ENCODE measurements around the gene CARD10.

CARD10 gene, protein sequence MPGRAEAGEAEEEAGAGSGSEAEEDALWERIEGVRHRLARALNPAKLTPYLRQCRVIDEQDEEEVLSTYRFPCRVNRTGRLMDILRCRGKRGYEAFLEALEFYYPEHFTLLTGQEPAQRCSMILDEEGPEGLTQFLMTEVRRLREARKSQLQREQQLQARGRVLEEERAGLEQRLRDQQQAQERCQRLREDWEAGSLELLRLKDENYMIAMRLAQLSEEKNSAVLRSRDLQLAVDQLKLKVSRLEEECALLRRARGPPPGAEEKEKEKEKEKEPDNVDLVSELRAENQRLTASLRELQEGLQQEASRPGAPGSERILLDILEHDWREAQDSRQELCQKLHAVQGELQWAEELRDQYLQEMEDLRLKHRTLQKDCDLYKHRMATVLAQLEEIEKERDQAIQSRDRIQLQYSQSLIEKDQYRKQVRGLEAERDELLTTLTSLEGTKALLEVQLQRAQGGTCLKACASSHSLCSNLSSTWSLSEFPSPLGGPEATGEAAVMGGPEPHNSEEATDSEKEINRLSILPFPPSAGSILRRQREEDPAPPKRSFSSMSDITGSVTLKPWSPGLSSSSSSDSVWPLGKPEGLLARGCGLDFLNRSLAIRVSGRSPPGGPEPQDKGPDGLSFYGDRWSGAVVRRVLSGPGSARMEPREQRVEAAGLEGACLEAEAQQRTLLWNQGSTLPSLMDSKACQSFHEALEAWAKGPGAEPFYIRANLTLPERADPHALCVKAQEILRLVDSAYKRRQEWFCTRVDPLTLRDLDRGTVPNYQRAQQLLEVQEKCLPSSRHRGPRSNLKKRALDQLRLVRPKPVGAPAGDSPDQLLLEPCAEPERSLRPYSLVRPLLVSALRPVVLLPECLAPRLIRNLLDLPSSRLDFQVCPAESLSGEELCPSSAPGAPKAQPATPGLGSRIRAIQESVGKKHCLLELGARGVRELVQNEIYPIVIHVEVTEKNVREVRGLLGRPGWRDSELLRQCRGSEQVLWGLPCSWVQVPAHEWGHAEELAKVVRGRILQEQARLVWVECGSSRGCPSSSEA

DNA sequence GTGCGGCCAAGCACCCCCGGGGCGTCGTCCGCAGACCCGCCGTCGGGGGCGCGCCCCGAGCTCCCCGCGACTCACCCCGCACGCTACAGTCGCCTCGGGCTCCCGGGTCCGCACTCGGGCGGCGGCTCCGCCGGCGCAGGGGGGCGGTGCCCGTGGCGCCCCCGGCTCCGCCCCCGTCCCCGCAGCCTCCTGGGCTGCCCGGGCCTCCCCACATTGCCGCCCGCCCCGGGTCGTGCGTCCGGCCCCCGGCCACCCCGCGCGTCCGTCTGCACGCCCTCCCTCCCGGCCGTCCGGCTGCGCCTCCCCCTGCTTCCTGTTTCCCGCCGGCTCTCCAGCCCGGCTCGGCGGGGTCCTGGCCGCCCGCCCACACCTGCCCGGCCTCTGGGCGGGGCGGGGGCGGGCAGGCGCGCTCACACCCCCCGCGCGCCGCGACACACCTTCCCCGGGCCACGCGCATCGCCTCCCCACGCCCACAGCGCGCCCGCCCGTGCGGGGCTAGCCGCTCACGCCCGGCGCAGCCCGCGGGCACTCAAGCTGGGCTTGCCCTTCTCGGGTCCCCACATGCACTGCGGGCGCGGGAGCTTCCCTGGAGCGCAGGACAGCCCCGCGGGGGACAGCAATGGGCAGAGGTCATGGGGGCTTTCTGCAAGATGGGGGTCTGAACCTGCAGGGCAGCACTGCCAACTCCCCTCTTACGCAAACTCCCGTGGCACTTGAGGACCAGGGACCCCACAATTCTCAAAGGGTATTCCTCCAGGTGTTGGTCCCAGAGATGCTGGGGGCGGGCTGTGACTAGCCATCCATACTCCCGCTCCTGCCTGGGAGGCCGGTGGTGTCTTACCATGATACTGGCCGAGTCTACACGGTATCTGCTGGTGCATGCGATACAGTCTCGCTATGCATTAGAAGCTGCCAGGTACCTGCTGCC lies at the start of gene CARD10:
TSS of gene CARD10 (minus strand) at position 148 of the 928 bp plus-strand sequence. CDS start 215 bp downstream, outside the sequence.
- Histone ChIP-seq H3K4me3 (ENCODE audit: low read depth, low read length) (peak within 1 kb of the TSS; percentile 64), H3K27ac (no peak within 1 kb of the TSS), H3K9me3 (ENCODE audit: severe bottlenecking) (no peaks in the 10 kb centered on the region), H3K27me3 (ENCODE audit: insufficient read depth, low read depth, severe bottlenecking) (peaks cover 3% of the 10 kb centered on the region), H3K36me3 (no peaks in the 10 kb centered on the region; the same call in 1 of the 2 replicates)
- DNase-seq = peak; percentile 32
- TF ChIP-seq, protein P1, sequence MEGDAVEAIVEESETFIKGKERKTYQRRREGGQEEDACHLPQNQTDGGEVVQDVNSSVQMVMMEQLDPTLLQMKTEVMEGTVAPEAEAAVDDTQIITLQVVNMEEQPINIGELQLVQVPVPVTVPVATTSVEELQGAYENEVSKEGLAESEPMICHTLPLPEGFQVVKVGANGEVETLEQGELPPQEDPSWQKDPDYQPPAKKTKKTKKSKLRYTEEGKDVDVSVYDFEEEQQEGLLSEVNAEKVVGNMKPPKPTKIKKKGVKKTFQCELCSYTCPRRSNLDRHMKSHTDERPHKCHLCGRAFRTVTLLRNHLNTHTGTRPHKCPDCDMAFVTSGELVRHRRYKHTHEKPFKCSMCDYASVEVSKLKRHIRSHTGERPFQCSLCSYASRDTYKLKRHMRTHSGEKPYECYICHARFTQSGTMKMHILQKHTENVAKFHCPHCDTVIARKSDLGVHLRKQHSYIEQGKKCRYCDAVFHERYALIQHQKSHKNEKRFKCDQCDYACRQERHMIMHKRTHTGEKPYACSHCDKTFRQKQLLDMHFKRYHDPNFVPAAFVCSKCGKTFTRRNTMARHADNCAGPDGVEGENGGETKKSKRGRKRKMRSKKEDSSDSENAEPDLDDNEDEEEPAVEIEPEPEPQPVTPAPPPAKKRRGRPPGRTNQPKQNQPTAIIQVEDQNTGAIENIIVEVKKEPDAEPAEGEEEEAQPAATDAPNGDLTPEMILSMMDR (IDR thresholded peaks at IDR 0.05; ENCODE audit: low read depth, low read length) = no peak

DNA sequence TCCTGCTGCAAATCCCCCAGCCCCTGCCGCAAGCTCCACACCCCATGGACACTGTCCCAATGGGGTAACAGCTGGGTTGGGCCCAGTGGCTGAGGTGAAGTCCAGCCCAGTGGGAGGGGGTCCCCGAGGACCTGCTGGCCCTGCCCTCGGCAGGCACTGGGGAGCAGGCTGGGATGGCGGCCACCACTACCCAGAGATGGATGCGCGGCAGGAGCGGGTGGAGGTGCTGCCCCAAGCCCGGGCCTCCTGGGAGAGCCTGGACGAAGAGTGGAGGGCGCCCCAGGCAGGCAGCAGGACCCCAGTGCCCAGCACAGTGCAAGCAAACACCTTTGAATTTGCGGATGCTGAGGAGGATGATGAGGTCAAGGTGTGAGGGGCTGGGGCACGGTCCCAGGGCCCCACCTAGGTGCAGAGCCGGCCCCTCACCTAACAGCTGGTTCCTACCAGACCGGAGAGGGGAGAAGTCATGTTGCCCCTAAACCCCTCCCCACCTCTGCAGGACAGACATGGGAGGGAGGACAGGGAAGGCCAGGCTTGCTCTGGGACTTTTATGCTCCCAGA lies 49.3 kb upstream of the CARD10 start:
- Histone ChIP-seq H3K27me3 (ENCODE audit: insufficient read depth, low read depth, severe bottlenecking) (no peaks in the 10 kb centered on the region), H3K27ac (no peak overlapping the region), H3K4me3 (ENCODE audit: low read depth, low read length) (no peak overlapping the region), H3K36me3 (0 out of 2 replicates have a peak, but pooled peaks cover 3% of the 10 kb centered on the region), H3K9me3 (ENCODE audit: severe bottlenecking) (no peaks in the 10 kb centered on the region)
- DNase-seq = no peak
- TF ChIP-seq, protein P1 (IDR thresholded peaks at IDR 0.05; ENCODE audit: low read depth, low read length) = no peak

DNA sequence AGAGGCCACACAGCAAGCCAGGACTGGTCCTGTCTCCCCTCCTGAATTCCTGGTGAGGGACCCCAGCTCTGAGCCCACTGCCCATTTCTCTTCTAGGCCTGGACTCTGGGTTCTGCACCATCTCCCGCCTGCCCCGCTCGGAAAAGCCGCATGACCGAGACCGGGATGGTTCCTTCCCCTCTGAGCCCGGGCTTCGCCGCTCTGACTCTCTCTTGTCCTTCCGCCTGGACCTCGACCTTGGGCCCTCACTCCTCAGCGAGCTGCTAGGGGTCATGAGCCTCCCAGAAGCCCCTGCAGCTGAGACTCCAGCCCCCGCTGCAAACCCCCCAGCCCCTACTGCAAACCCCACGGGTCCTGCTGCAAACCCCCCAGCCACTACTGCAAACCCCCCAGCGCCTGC lies 48.8 kb upstream of the CARD10 start:
- H3K27ac ChIP-seq = no peak overlapping the region
- TF ChIP-seq, protein P1 (IDR thresholded peaks at IDR 0.05; ENCODE audit: low read depth, low read length) = no peak

DNA sequence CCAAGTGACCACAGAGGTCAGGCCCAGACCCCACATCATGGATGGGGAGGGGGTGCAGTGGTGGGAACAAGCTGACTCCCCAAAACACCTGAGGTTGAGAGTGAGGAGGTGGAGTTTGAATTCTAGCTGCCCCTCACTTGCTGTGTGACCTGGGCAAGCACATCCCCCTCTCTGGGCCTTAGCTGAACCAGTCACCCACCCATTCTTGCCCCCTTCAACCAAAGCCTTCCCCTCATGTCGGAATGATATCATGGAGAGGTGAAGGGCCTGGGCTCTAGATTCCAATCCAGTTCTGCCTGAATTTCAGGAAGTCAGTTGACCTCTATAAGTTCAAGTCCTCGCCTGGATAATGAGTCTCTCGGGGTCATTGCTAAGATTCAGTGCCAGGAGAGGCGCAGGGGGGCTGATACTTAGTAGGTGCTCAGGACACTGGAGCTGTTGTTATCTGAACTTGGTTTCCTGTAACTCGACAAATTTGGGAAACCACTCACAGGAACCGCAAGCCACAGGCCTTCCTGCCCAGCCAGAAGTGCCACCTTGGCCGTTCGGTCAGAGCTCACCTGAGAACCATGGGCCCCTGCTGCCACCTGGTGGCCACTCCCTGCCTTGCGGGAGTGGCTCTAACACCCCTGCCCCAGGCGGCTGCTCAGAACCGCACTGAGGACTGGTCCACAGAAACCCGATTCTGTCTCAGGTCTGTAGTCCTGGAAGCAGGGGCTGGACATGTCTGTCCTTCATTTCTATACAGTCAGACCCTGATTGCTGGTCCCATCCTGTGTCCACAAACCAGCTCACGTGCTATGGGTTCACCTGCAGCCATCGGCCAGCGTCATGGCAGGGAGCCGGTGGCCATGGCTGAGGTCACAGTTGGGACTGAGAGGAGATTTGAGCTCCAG lies 47.9 kb upstream of the CARD10 start:
- no peaks in the 10 kb centered on the region for H3K27me3 ChIP-seq (ENCODE audit: insufficient read depth, low read depth, severe bottlenecking)
- TF ChIP-seq, protein P1 (IDR thresholded peaks at IDR 0.05; ENCODE audit: low read depth, low read length) = peak; percentile 97
- DNase-seq = peak; percentile 79

More for the DNA sequence above, 48.8 kb upstream of the CARD10 start:
- no peaks in the 10 kb centered on the region for H3K27me3 ChIP-seq (ENCODE audit: insufficient read depth, low read depth, severe bottlenecking)
- H3K36me3 ChIP-seq = 0 out of 2 replicates have a peak, but pooled peaks cover 3% of the 10 kb centered on the region
- no peaks in the 10 kb centered on the region for H3K9me3 ChIP-seq (ENCODE audit: severe bottlenecking)
- no peak for DNase-seq
- no peak overlapping the region for H3K4me3 ChIP-seq (ENCODE audit: low read depth, low read length)

More for the DNA sequence above, 47.9 kb upstream of the CARD10 start:
- Histone ChIP-seq H3K27ac (no peak overlapping the region), H3K36me3 (0 out of 2 replicates have a peak, but pooled peaks cover 3% of the 10 kb centered on the region), H3K9me3 (ENCODE audit: severe bottlenecking) (no peaks in the 10 kb centered on the region), H3K4me3 (ENCODE audit: low read depth, low read length) (no peak overlapping the region)
